HUDEP-2 (cell line): ENCODE measurements around the gene RTCA.
"Not testable (repeated sequence)": the region's sequence is repeated elsewhere in the genome, so short reads cannot be mapped to it uniquely, and the experiment has no call there.

ENCODE experiments used
- DNase-seq, 76 experiments: peaks; one replicate each; lab custom pipeline; 2025; ENCODE audit not compliant: unreplicated experiment in 76 of 76; lab: John Stamatoyannopoulos, UW

The RTCA gene

DNA sequence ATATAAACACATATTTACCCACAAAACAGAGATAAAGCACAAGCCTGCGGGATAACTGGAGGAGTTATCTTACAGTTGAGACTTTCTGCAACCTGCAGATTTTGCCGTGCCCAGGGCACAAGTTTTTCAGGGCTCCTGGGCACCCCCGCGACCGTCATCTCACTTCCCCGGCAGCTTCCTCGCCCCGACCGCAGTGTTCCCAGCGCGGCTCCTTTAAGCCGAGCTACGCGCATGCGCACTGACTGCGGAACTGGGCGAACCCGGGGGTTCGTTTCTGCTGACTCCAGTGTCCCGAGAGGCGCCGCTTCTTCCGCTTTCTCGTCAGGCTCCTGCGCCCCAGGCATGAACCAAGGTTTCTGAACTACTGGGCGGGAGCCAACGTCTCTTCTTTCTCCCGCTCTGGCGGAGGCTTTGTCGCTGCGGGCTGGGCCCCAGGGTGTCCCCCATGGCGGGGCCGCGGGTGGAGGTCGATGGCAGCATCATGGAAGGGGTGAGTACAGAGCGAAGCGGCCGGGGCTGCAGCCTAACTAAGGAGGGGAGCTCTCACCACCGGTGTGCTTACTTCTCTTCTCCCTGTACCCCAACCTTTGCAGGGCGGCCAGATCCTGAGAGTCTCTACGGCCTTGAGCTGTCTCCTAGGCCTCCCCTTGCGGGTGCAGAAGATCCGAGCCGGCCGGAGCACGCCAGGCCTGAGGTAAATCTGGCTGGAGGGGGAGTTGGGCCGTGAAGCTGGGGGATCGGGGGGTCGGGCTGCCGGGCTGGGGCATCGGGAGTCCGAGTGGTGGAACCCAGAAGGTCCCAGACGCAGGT lies at the start of gene RTCA:
Gene RTCA, plus strand, starts transcription at position 286 of the 810 bp plus-strand sequence. Its CDS starts 160 bp downstream, at position 446.
- peak in 75 of 76 experiments; percentile 34 to 95 (median 91) for DNase-seq

DNA sequence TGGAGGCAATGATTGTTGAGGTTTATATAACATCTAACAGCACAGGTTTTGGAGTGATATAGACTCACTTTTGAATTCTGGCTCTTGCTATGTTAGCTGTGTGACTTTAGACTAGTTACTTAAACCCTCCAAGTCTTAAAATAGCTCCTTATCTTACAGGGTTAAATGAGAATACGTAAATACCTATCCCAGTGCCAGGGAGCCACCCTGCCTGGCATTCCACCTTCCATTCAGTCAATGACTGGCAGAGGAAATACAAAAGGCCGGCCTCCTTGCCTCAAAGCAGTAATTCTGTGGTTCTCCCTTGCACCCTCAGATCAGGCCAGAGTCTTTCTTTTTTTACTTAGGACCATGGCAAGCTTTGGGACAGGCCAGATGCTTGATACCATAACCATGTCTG lies 48.2 kb upstream of the RTCA start:
- no peak for DNase-seq

GRCh38 chr1:100219457-100219856 lies 46.6 kb upstream of the RTCA start:
- DNase-seq = no peak

DNA sequence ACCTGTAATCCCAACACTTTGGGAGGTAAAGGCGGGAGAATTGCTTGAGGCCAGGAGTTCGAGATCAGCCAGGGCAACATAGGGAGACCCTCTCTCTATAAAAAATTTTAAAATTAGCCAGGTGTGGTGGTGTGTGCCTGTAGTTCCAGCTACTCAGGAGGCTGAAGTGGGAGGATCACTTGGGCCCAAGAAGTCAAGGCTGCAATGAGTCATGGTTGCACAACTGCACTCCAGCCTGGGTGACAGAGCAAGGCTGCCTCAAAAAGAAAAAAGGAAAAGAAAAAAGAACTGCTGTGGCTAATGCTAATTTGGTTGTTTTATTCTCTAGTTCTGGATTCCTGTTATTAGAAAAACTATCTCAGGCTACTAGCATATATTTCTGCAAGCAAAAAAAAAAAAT lies 46.1 kb upstream of the RTCA start:
- DNase-seq = no peak

DNA sequence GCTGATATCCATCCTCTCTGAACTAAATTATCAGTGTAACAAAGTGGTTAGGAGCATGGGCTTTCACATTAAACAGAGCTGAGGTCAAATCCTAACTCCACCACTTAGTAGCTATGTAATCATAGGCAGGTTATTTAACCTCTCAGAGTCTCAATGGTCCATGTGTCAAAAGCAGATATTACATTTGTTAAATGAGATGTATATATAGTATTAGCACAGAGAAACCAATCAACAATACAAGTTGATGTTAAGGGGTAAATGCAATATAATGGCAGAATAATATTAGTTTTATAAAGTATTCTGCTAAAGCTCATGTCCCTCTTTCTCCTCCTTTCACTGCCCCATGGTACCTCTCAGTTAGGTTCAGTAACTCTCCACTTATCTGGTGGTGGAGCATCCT lies 43.6 kb upstream of the RTCA start:
- no peak for DNase-seq

DNA sequence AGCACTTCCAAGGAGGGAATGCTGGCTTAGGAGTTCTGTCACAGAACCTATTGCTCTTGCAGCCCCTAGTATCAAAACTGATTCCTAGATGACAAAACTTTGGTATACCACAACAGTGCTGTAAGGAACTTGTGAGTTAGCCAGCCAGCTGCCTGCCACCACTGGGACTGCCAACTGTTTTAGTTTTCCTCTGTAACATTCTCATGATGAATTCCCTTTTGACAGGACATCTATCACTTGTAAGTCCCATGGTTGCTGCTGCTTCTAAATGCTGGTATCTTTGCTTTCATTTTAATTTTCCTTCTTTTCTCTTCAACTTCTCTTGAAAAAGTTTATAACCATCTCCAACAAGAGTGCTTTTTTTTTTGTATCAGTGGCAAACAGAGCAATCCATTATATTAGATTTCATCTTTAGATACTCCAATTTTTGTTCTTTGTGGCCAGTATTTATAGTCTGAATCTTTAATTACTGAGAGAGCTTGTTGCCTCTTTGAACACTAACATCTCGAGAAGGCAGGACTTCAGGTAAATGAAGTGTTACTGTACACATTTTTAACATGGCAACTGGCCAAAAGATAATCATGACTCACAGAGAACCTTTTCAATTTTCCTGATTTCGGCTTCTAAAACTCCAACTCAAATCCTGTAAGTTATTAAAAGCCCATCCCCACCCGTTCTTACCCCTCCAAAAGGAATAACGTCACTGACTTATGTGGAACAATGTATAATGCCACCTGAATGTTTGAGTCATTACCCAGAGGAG lies 36.2 kb upstream of the RTCA start:
- no peak for DNase-seq

- DNase-seq = no peak
Measured at GRCh38 chr1:100230765-100231164, 35.3 kb upstream of the RTCA start.

- DNase-seq = no peak
Measured at GRCh38 chr1:100231721-100232120, 34.3 kb upstream of the RTCA start.

DNA sequence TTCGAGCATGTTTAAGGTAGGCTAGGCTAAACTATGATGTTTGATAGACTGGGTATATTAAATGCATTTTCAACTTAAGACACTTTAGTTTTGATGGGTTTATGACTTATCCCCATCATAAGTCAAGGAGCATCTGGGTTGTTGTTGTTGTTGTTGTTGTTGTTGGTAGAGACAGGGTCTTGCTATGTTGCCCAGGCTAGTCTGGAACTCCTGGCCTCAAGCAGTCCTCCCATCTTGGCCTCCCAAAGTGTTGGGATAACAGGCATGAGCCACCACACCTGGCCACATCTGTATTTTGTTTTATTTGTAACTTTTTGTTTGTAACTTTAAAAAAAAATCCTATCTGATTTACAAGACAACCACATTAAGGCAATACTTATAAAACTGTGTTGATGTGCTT lies 33.9 kb upstream of the RTCA start:
- no peak for DNase-seq

- DNase-seq = not testable (repeated sequence)
Measured at GRCh38 chr1:100233566-100233965, 32.5 kb upstream of the RTCA start.

- DNase-seq = no peak
Measured at GRCh38 chr1:100234432-100234831, 31.6 kb upstream of the RTCA start.

DNA sequence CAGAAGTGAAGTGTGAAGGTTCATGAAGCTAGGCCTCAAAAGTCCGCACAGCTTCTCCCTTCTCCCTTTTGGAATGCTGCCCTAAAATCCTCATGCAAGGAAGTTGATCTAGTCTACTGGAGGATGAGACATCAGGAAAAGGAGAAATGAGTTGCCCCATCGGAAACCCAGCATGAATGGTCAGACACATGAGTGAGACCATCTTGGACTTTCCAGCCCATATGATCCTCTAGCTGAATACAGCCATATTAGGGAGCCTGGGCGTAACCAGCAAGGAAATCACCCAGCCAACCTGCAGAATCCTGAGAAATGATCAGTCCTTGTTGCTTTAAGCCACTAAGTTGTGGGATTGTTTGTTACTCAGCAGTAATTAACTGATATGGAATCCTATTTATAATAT lies 28.9 kb upstream of the RTCA start:
- DNase-seq = no peak

- DNase-seq = no peak
Measured at GRCh38 chr1:100239961-100240360, 26.1 kb upstream of the RTCA start.

DNA sequence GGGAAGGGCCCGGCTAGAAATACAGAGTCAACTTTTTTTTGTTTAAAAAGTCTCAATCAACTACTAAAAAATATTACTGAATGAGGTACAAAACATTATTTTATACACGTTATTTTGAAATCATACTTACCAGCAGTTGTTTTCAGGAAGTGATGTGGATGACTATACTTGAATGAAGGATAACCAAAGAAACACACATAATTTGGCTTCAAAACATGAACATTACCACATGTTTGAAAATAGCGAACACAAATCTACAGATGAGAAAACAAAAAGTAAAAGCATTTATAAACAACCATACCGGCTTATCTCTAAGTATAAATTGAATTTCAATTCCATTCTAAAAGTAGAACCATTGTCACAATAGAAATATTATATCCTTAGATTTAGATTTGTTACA lies 25.4 kb upstream of the RTCA start:
- DNase-seq = no peak

DNA sequence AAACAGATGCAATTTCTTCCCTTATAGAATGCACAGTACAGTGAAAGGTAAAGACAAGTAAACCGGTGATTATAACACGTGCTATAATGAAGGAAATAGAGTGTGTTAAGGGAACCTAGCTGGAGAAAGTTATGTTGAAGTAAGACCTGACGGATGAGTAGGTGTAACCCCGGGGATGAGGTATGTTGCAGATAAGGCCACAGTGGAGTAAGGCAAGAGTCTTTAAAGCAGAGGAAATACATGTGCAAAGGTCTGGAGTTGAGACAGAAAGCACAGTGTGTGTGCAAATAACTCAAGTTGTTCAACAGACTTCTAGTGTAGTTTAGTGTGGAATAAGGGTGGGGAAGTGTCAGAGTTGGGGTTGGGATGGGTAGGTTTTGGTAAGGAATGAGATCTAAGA lies 19.3 kb upstream of the RTCA start:
- DNase-seq = no peak

GRCh38 chr1:100249155-100249536 lies 16.9 kb upstream of the RTCA start:
- no peak for DNase-seq

- DNase-seq = peak; percentile 23 to 96 (median 90)
Measured at GRCh38 chr1:100249537-100250257, 16.3 kb upstream of the RTCA start, which contains the start of gene DBT. Gene DBT, minus strand, starts transcription at chr1:100249834. Its CDS starts 14 bp downstream, at chr1:100249820.

DNA sequence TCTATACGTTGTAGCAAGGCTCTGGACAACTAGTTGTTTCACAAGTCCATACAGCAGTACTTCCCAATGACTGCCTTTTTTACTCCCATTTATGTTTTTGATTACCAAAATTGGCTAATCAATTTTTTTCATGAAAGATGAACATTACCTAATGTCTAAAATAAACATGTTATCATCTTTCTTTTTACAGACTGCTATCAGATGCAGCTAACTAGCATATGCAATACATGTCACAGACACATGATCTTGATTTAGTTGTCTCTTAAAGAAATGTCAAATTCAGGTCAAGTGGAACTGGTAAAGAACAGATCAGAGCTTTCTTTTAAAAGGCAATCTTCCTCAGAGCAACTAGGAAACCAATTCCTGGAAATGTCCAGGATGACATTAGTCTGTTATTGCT lies 15.8 kb upstream of the RTCA start:
- DNase-seq = no peak

DNA sequence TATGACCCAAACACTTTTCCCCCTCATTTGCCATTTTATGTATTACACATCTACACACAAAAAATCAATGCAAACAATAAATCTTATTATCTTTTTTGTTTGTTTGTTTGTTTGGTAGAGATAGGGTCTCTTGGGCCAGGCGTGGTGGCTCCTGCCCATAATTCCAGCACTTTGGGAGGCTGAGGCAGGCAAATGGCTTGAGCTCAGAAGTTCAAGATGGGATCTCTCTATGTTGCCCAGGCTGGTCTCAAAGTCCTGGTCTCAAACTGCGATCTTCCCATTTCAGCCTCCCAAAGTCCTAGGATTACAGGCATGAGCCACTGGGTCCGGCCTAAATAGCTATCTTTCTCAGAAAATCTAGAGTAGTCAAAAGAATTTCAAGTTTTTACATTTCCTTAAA lies 15.2 kb upstream of the RTCA start:
- no peak for DNase-seq

DNA sequence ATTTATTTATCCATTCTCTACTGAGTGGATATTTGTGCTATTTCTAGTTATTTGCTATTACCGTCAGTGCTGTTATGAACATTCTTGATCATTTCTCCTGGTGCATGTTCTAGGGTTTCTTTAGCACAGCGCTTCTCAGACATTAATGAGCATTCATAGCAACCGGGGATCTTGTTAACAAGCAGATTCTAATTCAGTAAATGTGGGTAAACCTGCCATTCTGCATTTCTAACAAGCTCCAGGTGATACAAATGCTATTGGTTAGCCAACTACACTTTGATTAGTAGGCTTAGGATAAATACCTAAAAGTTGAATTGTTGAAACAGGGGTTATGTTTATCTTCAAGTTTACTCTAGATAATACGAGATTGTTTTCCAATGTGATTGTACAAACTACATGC lies 13.1 kb upstream of the RTCA start:
- DNase-seq = no peak

DNA sequence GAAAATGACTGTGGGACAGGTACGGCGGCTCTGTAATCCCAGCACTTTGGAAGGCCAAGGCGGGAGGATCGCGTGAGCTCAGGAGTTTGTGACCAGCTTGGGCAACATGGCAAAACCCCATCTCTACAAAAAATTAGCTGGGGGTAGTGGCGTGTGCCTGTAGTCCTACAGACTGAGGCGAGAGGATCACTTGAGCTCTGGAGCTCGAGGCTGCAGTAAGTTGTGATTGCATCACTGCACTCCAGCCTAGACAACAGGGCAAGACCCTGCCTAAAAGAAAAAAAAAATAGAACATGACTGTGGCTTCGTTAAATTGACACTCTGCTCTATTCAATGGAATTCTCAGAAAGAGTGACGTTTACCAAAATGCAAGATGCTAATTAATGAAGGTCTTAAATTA lies 12.5 kb upstream of the RTCA start:
- DNase-seq = no peak
